K562 (cell line): ENCODE data around the gene RECQL5.

Experiments used
- FOSL1 ChIP-seq: fragments of 200-800 bp; sonication (Bioruptor generic); conservative IDR thresholded peaks from 2 replicates; pipeline ENCODE4 v1.6.1; 2016; ENCODE audit warnings: missing genetic modification characterization, missing compliant biosample characterization
- KDM1A ChIP-seq, 2 experiments: fragments of 450-650 bp; IDR thresholded peaks; 2 replicates each; pipeline ENCODE4 v1.6.1; 2016; ENCODE audit warnings: mild to moderate bottlenecking in 2 of 2
- NCOA6 ChIP-seq: fragments of 450-650 bp; IDR thresholded peaks from 2 replicates; pipeline ENCODE4 v1.6.1; 2017; ENCODE audit warnings: mild to moderate bottlenecking
- RBBP5 ChIP-seq: fragments of 200-600 bp; sonication (generic); IDR thresholded peaks from 2 replicates; pipeline ENCODE4 v1.6.1; 2012; ENCODE audit warnings: borderline replicate concordance, mild to moderate bottlenecking, low read length, control low read depth, inconsistent platforms; ENCODE audit not compliant: insufficient read depth, poor library complexity, severe bottlenecking
- STAG1 ChIP-seq: sonication (generic); formaldehyde crosslinking; IDR thresholded peaks from 2 replicates; pipeline ENCODE4 v1.5.0; 2020; ENCODE audit warnings: missing genetic modification reagents, borderline replicate concordance
- TARDBP ChIP-seq: fragments of 450-650 bp; IDR thresholded peaks from 2 replicates; pipeline ENCODE4 v1.6.1; 2016
- TEAD1 ChIP-seq, 2 experiments: fragments of 450-650 bp in 1 of 2; sonication (generic) in 1 of 2; formaldehyde crosslinking; IDR thresholded peaks; 2 replicates each; pipeline versions ENCODE4 v1.4.0 to v1.8.0; 2020 to 2022; ENCODE audit warnings: mild to moderate bottlenecking in 2 of 2, missing genetic modification reagents in 1 of 2
- ZEB2 ChIP-seq: fragments of 450-650 bp; IDR thresholded peaks from 2 replicates; pipeline ENCODE4 v1.6.1; 2016
- TF ChIP-seq, protein P1 (sequence below): fragments of 450-650 bp; IDR thresholded peaks from 2 replicates; pipeline ENCODE4 v1.6.1; 2016; ENCODE audit warnings: borderline replicate concordance
- TF ChIP-seq, protein P2 (sequence below): sonication (generic); formaldehyde crosslinking; IDR thresholded peaks from 2 replicates; pipeline ENCODE4 v1.8.1; 2023; ENCODE audit warnings: missing genetic modification reagents, mild to moderate bottlenecking, borderline replicate concordance
- TF ChIP-seq, protein P3 (sequence below), 3 experiments: IDR thresholded peaks in 2 of 3; conservative IDR thresholded peaks in 1 of 3; 2 replicates each; pipeline ENCODE4 v1.5.1; 2011 to 2012; ENCODE audit warnings: low read length in 3 of 3, mild to moderate bottlenecking in 3 of 3, control low read depth in 2 of 3, improper control_type of control experiment in 1 of 3, inconsistent platforms in 1 of 3, low read depth in 1 of 3, mixed read lengths in 1 of 3, moderate library complexity in 1 of 3; ENCODE audit not compliant: insufficient read depth in 2 of 3
- TF ChIP-seq, protein P4 (sequence below): fragments of 250-450 bp; sonication (Bioruptor Pico); IDR thresholded peaks from 2 replicates; pipeline ENCODE4 v1.5.0; 2020; ENCODE audit warnings: mild to moderate bottlenecking, borderline replicate concordance

DNA sequence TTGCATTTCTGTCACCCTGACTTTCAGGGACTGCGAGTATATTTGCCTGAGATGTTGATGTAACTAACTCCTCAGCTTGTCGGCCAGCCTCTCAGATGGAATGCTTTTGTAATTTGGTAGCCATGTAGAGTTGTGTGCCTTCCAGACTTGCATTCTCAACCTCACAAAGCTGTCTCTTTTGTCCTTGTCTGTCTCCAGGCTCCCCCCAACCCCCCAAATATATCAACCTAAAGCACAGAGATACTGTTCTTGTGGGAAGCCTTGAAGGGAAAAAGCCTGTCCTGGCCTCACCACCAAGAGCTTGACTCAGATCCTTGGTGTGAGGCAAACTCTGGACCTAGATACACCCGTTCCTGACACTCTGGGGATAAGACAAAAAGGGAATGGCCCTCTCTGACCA is 18.5 kb upstream of the RECQL5 start:
- TF ChIP-seq TARDBP (no peak), TEAD1 (CRISPR knock-in tag; IDR thresholded peaks at IDR 0.05) (no peak), RBBP5 (no peak), KDM1A (IDR thresholded peaks at IDR 0.05) (no peak), FOSL1 (tag) (no peak), STAG1 (no peak), NCOA6 (no peak), ZEB2 (no peak)
- TF ChIP-seq, protein P1, sequence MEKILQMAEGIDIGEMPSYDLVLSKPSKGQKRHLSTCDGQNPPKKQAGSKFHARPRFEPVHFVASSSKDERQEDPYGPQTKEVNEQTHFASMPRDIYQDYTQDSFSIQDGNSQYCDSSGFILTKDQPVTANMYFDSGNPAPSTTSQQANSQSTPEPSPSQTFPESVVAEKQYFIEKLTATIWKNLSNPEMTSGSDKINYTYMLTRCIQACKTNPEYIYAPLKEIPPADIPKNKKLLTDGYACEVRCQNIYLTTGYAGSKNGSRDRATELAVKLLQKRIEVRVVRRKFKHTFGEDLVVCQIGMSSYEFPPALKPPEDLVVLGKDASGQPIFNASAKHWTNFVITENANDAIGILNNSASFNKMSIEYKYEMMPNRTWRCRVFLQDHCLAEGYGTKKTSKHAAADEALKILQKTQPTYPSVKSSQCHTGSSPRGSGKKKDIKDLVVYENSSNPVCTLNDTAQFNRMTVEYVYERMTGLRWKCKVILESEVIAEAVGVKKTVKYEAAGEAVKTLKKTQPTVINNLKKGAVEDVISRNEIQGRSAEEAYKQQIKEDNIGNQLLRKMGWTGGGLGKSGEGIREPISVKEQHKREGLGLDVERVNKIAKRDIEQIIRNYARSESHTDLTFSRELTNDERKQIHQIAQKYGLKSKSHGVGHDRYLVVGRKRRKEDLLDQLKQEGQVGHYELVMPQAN, result no peak
- TF ChIP-seq, protein P2, sequence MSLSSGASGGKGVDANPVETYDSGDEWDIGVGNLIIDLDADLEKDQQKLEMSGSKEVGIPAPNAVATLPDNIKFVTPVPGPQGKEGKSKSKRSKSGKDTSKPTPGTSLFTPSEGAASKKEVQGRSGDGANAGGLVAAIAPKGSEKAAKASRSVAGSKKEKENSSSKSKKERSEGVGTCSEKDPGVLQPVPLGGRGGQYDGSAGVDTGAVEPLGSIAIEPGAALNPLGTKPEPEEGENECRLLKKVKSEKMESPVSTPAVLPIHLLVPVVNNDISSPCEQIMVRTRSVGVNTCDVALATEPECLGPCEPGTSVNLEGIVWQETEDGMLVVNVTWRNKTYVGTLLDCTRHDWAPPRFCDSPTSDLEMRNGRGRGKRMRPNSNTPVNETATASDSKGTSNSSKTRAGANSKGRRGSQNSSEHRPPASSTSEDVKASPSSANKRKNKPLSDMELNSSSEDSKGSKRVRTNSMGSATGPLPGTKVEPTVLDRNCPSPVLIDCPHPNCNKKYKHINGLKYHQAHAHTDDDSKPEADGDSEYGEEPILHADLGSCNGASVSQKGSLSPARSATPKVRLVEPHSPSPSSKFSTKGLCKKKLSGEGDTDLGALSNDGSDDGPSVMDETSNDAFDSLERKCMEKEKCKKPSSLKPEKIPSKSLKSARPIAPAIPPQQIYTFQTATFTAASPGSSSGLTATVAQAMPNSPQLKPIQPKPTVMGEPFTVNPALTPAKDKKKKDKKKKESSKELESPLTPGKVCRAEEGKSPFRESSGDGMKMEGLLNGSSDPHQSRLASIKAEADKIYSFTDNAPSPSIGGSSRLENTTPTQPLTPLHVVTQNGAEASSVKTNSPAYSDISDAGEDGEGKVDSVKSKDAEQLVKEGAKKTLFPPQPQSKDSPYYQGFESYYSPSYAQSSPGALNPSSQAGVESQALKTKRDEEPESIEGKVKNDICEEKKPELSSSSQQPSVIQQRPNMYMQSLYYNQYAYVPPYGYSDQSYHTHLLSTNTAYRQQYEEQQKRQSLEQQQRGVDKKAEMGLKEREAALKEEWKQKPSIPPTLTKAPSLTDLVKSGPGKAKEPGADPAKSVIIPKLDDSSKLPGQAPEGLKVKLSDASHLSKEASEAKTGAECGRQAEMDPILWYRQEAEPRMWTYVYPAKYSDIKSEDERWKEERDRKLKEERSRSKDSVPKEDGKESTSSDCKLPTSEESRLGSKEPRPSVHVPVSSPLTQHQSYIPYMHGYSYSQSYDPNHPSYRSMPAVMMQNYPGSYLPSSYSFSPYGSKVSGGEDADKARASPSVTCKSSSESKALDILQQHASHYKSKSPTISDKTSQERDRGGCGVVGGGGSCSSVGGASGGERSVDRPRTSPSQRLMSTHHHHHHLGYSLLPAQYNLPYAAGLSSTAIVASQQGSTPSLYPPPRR (CRISPR knock-in tag), result no peak
- TF ChIP-seq, protein P3, sequence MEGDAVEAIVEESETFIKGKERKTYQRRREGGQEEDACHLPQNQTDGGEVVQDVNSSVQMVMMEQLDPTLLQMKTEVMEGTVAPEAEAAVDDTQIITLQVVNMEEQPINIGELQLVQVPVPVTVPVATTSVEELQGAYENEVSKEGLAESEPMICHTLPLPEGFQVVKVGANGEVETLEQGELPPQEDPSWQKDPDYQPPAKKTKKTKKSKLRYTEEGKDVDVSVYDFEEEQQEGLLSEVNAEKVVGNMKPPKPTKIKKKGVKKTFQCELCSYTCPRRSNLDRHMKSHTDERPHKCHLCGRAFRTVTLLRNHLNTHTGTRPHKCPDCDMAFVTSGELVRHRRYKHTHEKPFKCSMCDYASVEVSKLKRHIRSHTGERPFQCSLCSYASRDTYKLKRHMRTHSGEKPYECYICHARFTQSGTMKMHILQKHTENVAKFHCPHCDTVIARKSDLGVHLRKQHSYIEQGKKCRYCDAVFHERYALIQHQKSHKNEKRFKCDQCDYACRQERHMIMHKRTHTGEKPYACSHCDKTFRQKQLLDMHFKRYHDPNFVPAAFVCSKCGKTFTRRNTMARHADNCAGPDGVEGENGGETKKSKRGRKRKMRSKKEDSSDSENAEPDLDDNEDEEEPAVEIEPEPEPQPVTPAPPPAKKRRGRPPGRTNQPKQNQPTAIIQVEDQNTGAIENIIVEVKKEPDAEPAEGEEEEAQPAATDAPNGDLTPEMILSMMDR (IDR thresholded peaks at IDR 0.05 in 2 of 3, conservative IDR thresholded peaks at IDR 0.05 in 1 of 3; ENCODE audit: insufficient read depth in 2 of 3, low read depth in 1 of 3, low read length in 3 of 3), result no peak
- TF ChIP-seq, protein P4, sequence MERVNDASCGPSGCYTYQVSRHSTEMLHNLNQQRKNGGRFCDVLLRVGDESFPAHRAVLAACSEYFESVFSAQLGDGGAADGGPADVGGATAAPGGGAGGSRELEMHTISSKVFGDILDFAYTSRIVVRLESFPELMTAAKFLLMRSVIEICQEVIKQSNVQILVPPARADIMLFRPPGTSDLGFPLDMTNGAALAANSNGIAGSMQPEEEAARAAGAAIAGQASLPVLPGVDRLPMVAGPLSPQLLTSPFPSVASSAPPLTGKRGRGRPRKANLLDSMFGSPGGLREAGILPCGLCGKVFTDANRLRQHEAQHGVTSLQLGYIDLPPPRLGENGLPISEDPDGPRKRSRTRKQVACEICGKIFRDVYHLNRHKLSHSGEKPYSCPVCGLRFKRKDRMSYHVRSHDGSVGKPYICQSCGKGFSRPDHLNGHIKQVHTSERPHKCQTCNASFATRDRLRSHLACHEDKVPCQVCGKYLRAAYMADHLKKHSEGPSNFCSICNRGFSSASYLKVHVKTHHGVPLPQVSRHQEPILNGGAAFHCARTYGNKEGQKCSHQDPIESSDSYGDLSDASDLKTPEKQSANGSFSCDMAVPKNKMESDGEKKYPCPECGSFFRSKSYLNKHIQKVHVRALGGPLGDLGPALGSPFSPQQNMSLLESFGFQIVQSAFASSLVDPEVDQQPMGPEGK, result no peak
